HL-60/S4 (cell line): ENCODE results near the gene PRRC2A.

Source experiments
- in situ Hi-C: fragments of 300-500 bp; cut with MboI; formaldehyde crosslinking; loops from 2 replicates; pipeline ENCODE4 v1.14.3; 2022; ENCODE audit warnings: low sequenced_read_pairs

PRRC2A gene

DNA sequence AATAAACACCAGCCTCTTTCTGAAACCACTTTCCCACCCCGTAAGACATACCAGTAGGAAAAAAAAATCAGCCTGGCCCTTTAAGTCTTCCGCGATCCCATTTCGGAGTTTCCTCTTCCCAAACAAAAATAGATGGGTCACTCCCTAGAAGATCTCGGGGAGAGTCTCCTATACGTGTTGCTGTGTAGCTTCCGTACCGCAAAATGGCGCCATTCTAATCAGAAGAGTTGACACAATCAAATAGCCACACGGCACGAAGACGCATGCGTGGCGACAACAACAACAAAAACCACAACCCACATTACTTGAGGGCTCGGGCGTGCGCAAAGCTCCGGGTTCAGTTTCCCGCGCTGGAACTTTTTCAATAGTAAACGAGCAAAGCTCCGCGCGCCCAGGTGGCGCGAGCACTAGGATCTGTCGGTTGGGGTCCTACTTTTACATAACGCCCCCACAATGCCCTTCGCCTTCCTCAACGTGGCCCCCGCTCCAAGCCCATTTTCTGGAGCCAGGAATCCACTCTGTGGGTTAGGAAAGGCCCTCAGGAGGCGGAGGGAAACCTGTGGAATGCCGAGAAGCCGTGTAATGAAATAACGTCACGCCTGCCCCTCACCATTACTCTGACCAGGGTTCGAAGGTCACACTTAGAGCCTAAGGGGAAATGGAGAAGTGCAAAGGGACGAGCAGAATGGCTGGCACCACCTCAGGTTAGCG, 44.4 kb downstream of the PRRC2A start, which contains the start of gene GPANK1:
GPANK1 (minus strand) TSS at position 208 of the 711 bp plus-strand sequence. CDS start 519 bp downstream, outside the sequence.
- in situ Hi-C loops, result no loop called here

DNA sequence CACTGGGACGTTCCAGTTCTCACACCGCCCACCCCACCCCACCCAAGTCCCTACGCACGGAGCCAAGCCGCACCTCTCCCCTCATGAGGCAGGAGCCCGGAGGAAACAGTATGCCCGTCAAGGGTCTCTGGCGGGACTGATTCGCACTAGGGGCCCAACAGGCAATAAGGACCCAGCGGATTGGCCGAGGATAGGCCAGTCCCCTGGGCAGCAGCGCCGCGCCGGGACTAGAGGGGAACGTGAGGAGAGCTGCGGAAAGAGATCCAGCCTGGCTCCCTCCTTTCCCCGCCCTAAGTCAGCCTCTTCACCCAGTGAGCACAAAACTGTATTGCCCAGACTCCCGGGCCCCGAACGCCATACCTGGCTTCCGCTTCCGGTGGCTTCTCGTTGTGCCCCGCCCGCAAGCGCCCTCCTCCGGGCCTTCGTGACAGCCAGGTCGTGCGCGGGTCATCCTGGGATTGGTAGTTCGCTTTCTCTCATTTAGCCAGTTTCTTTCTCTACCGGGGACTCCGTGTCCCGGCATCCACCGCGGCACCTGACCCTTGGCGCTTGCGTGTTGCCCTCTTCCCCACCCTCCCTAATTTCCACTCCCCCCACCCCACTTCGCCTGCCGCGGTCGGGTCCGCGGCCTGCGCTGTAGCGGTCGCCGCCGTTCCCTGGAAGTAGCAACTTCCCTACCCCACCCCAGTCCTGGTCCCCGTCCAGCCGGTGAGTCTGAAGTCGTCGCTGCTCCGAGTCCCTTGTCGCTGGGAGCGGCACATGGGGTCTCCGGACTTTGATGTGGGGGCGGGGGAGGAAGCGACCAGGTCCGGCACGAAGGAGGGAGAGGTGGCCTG, 45.2 kb downstream of the PRRC2A start, which contains the start of gene CSNK2B:
CSNK2B (plus strand) TSS at position 580 of the 836 bp plus-strand sequence. CDS start 752 bp downstream, outside the sequence.
- in situ Hi-C loops, result no loop called here

DNA sequence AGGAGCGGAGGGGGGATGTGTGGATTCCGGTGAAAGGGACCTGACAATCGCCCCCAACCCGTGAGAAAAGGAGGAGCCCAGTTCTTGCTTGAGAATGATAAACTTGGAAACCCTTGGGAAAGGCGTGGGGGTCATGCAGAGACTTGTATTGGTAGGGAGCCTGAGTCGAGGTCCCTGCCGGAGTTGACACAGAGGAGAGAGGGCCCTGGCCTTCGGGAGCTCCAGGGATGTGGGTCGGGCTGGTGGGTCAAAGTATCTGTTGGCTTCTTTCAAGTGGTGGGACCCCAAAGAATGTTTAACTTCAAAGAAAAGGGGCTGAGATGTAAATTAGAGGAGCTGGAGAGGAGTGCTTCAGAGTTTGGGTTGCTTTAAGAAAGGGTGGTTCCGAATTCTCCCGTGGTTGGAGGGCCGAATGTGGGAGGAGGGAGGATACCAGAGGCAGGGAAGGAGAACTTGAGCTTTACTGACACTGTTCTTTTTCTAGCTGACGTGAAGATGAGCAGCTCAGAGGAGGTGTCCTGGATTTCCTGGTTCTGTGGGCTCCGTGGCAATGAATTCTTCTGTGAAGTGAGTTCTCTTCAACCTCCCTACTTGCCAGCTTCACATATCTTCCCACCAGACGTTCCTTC, 45.9 kb downstream of the PRRC2A start:
- in situ Hi-C loops, result no loop called here

DNA sequence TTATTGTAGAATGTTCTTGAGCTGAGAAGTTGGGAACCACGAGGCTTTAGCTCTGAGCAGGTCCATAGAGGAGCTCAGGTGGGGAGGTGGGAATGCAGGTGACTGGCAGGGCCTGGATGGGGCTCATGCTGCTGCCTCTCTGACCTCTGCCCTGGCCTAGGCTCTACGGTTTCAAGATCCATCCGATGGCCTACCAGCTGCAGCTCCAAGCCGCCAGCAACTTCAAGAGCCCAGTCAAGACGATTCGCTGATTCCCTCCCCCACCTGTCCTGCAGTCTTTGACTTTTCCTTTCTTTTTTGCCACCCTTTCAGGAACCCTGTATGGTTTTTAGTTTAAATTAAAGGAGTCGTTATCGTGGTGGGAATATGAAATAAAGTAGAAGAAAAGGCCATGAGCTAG, 49.2 kb downstream of the PRRC2A start, which contains the start of gene LY6G5B:
LY6G5B (plus strand) TSS at position 301 of the 400 bp plus-strand sequence. CDS start 975 bp downstream, outside the sequence.
- in situ Hi-C loops, result no loop called here

DNA sequence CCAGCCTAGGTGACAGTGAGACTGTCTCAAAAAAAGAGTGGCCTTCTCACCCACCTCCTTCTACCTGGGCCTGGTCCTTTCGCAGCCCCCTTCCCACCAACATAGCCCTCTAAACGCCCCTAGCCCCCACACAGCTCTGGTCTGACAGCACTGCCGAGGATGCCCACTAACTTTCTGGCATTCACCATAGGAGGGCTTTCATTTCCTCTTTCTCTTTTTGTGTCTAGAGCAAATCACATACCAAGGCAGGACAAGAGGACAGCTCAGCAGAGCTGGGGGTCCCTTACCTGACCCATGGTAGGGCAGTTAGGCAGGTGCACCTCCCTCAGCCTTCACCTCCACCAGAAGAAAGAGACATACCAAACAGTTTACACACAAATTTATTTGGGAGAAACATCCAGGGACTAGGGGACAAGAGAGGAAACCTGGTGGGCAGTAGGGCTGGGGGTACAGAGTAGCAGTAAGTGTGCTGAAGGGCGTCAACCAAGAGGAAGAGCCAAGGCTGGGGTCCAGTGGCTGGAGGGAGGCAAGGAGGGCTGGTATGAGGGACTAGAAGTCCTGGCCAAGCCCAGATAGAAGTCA, 55.9 kb downstream of the PRRC2A start:
- in situ Hi-C loops, result no loop called here

DNA sequence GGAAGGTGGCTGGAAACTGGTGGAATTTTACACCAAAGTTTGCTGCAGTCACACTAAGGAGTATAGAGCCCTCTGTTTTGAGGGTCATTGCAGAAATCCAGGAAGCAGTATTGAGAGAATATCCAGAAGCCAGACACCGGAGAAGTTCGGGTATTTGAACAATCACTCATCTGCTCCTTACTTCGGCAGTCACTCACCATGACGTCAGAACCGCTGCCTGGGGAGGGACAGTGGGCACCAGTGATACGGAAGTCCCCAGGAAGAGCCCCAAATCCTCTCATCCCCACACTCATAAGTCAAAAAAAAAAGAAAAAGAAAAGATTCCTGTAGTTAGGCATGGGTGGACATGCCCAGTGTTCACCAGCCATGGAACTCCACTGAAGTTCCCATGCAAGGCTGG, 56.4 kb downstream of the PRRC2A start:
- in situ Hi-C loops, result no loop called here

DNA sequence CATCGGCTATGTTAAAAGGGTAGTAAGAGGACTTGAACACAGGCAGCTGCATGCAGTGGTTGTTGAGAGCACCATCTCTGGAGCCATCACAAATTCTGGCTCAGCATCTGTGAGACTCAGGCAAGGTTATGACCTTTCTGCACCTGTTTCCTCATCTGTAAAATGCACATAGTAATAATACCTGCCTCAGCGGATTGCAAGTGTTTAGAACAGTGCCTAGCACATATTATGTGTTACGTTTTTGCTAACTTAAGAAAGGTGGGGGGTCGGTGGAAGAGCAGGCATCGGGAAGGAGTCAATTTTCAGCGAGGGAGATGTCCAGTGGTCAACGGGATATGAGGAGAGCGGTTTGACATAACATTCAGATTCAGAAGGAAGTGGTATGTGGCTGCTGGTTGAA, 57.4 kb downstream of the PRRC2A start:
- in situ Hi-C loops, result no loop called here

DNA sequence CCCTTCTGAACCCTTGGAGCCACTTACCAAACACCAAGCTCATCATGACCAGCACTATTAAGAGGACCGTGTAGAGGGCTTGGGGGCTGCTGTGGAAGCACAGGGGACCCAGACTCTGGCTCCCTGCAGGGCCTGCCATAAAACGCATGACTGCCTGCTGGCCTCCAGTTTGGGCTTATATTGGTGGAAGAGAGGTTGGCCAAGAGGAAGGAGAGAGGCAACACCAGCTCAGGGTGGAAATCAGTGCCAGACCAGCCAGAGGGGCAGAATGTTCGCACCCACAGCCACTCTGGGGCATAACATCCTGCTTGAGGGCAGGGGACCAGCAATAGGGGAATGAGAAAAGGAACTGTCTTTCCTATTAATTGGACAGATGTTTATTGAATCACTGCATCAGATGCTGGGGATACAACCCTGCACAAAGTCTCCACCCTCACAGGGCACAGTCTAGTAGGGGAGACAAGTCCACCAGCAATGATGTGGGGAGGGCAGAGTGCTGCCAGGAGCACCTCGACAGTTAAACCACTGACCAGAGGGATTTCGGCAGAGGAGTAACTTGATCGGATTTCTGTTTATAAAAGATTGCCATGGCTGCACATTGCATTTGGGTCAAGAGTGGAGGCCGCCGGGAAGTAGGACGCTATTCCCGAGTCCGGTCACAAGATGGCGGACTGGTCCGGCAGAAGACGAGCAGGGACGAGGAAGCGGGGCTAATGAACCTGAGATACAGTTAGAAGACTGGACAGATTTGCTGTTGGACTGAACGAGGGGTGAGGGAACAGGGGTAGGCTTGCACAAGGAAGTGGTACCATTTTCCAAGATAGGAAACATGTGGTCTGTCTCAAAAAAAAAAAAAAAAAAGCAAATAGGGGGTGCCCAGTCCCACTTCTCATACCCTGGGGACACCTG, 60.0 kb downstream of the PRRC2A start, which contains the start of gene LY6G5C:
LY6G5C (minus strand) TSS at position 842 of the 909 bp plus-strand sequence; CDS start at position 148, 694 bp downstream.
- in situ Hi-C loops, result no loop called here

DNA sequence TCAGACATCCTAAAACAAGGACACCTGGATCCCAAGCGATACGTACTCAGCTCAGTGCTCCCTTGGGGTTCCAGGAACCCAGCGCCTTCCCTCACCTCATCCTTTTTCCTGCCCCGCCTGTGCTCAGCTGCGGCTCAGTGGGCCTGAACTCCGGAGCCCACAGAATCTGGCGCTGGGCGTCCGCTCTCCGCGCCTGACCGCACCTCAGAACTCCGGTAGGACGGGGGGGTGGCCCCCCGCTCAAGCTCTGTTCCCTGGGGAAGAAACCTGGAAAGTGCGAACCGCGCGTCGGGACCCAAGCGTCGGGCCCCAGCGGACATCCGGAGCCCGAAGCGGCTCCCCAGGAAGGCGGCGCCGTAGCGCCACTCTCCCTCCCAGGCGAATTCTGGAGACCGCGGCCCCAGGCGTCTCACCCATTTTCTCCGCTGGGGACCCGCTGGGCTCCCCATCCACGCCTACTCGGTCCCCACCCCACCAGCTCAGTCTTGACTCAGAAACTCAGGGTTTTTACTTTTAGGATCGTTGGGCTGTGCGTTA, 60.7 kb downstream of the PRRC2A start:
- in situ Hi-C loops, result no loop called here

DNA sequence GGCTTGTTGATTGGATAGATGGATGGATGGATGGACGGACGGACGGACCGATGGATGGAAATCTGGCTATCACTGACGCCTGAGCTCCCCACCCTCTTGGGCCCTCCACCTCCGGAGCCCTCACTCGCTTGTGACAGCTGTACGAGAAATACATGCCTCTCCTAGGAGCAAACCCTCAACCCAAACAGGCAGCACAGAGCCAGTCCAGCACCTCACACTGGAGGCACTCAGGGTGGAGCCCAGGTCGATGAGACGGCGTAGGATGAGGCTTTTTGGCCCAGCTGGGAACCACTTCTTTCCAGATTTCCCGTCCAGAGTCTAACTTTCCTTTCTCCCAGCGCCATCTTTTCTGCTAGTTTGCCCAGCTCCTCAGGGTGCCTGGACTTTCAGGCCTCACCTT, 63.1 kb downstream of the PRRC2A start:
- in situ Hi-C loops, result no loop called here

DNA sequence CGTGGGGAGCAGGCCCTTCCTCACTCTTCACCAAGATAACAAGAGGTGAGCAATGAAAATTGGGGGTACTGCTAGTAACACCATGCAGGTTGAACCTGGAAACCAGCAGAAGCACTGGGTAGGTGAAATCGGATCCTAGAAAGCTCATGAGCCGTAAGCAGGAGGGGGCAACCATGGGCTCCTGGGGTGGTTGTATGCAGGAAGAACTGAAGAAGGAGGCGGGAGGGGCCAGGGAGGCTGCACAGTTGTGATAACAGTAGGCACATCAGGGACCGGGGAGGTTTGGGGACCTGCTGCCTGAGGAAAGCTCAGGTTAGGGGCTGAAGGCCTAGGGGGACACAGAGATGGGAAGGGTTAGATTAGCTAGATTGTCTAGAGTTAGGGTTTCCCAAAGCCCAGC, 66.0 kb downstream of the PRRC2A start:
- in situ Hi-C loops, result no loop called here

DNA sequence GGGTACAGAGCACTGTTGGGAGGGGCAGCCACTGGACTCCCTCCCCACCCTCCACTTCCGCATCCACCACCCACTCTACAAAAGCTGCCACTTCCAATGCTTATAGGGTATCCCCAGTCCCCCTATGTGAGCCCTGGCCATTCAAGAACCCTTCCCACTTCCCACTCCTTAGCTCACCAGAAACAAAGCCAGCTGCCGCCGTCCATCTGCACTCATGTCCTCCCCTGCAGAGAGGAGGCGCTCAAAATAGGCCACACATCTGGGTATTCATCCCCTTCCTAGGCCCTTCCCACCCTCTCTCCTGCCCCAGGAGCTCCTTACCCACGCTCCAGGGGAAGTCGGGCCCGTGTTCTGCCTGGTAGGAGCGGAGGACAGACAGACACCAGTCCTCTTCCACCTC, 66.8 kb downstream of the PRRC2A start:
- in situ Hi-C loops, result no loop called here
